ENCODE data around the gene PJA2.

DNA sequence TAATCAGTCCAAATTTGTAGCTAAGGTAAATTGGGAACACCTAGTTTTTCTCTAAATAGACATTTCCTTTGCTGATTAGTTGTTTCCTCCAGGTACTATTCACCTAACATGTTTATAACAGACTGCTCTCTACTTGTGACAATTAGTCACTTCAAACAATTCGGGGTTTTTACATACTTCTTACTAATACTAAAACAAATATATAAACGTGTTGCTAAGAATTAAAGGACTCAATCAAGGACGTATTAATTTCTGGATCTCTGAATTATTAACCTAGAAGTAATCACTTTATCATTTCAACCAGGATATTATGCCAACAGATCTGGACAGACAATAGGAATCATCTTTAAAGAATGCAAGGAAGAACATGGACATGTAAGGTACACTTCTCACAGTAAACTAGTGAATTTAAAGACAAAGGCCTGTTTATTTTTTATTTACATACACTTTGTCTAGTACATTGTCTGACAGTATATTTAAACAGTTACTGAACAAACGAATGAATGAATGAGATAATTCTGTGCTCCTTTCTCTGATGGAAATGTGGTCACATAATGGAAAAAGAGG is 22.3 kb downstream of the PJA2 start:
- TF ChIP-seq POLR2A (IDR thresholded peaks at IDR 0.05) (no peak), POLR2AphosphoS5 (IDR thresholded peaks at IDR 0.05) (no peak)
- TF ChIP-seq, protein P1, sequence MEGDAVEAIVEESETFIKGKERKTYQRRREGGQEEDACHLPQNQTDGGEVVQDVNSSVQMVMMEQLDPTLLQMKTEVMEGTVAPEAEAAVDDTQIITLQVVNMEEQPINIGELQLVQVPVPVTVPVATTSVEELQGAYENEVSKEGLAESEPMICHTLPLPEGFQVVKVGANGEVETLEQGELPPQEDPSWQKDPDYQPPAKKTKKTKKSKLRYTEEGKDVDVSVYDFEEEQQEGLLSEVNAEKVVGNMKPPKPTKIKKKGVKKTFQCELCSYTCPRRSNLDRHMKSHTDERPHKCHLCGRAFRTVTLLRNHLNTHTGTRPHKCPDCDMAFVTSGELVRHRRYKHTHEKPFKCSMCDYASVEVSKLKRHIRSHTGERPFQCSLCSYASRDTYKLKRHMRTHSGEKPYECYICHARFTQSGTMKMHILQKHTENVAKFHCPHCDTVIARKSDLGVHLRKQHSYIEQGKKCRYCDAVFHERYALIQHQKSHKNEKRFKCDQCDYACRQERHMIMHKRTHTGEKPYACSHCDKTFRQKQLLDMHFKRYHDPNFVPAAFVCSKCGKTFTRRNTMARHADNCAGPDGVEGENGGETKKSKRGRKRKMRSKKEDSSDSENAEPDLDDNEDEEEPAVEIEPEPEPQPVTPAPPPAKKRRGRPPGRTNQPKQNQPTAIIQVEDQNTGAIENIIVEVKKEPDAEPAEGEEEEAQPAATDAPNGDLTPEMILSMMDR (IDR thresholded peaks at IDR 0.05), result no peak

Data from suprapubic skin (tissue), 4 donors.